Measurements from ENCODE around the gene GBF1. TPM values are rescaled to one million over a fixed set of nuclear protein-coding genes. Genes with fewer than 3 reads are reported as not detected.
A peak's percentile ranks its signal among the peaks of the same experiment; 100 is the strongest.

The GBF1 gene
- total and polyA plus RNA-seq, 2 of the 13 experiments (the other 11 are each of a cell fraction or from before 2014, with no cell fraction given) = 17.1 to 21.9 TPM

GRCh38 chr10:102419269-102420180 is 174.2 kb downstream of the GBF1 start (continued):
- TF ChIP-seq ZBTB2 (CRISPR knock-in tag; IDR thresholded peaks at IDR 0.05; ENCODE audit: low read depth) (no peak), SIX1 (CRISPR knock-in tag; IDR thresholded peaks at IDR 0.05; ENCODE audit: borderline replicate concordance) (no peak), POLR2AphosphoS2 (IDR thresholded peaks at IDR 0.05; ENCODE audit: low read depth, low read length) (no peak), ISL2 (CRISPR knock-in tag; IDR thresholded peaks at IDR 0.05) (peak; percentile 74), TFE3 (CRISPR knock-in tag; IDR thresholded peaks at IDR 0.05) (0 out of 2 replicates have a peak, but pooled peaks have one; percentile 26), CERS6 (CRISPR knock-in tag; IDR thresholded peaks at IDR 0.05) (0 out of 2 replicates have a peak, but pooled peaks have one; percentile 53), ZNF251 (CRISPR knock-in tag; IDR thresholded peaks at IDR 0.05) (no peak), HIVEP1 (CRISPR knock-in tag; IDR thresholded peaks at IDR 0.05) (0 out of 2 replicates have a peak, but pooled peaks have one; percentile 57), ZNF619 (CRISPR knock-in tag; IDR thresholded peaks at IDR 0.05) (no peak), ZFYVE20 (CRISPR knock-in tag; IDR thresholded peaks at IDR 0.05; ENCODE audit: borderline replicate concordance, low read depth) (no peak), ZNF121 (CRISPR knock-in tag; IDR thresholded peaks at IDR 0.05) (no peak), CSRNP1 (CRISPR knock-in tag; IDR thresholded peaks at IDR 0.05) (peak; percentile 71; the same call in 1 of the 2 replicates), PCBP2 (optimal IDR thresholded peaks at IDR 0.05; ENCODE audit: low read depth, low read length, poor library complexity, severe bottlenecking) (no peak), XBP1 (CRISPR knock-in tag; IDR thresholded peaks at IDR 0.05) (peak; percentile 69; the same call in 1 of the 2 replicates), MIER2 (CRISPR knock-in tag; IDR thresholded peaks at IDR 0.05) (peak; percentile 94), HMGXB4 (CRISPR knock-in tag; IDR thresholded peaks at IDR 0.05; ENCODE audit: borderline replicate concordance in 1 of 2, low read depth in 1 of 2) (no peak), ZNF281 (CRISPR knock-in tag; IDR thresholded peaks at IDR 0.05; ENCODE audit: borderline replicate concordance) (peak; percentile 15; the same call in 1 of the 2 replicates)
